ENCODE results near the gene NUP85.

- TF ChIP-seq CTCF (IDR thresholded peaks at IDR 0.05) (no peak), POLR2A (IDR thresholded peaks at IDR 0.05) (no peak)
Measured at GRCh38 chr17:75160211-75160610, 45.3 kb upstream of the NUP85 start.
